Neuron (in vitro differentiated cells): Measurements from ENCODE around the gene PGF.

Experiments used
- H2AFZ ChIP-seq: one replicate; pipeline ENCODE4 v1.6.1; 2013; ENCODE audit warnings: low read depth, mild to moderate bottlenecking, inconsistent platforms, low read length, moderate library complexity
- H3K27me3 ChIP-seq: one replicate; pipeline ENCODE4 v1.6.1; 2013; ENCODE audit warnings: low read length; ENCODE audit not compliant: insufficient read depth
- H3K36me3 ChIP-seq: one replicate; pipeline ENCODE4 v1.6.1; 2013; ENCODE audit warnings: low read length; ENCODE audit not compliant: insufficient read depth
- H3K4me1 ChIP-seq: one replicate; pipeline ENCODE4 v1.6.1; 2013; ENCODE audit warnings: low read length; ENCODE audit not compliant: insufficient read depth
- H3K4me3 ChIP-seq: 2 replicates; pipeline ENCODE4 v1.5.1; 2013; ENCODE audit warnings: mild to moderate bottlenecking, low read length, moderate library complexity
- H3K9me3 ChIP-seq: one replicate; pipeline ENCODE4 v1.6.1; 2013; ENCODE audit warnings: low read length

Gene PGF

DNA sequence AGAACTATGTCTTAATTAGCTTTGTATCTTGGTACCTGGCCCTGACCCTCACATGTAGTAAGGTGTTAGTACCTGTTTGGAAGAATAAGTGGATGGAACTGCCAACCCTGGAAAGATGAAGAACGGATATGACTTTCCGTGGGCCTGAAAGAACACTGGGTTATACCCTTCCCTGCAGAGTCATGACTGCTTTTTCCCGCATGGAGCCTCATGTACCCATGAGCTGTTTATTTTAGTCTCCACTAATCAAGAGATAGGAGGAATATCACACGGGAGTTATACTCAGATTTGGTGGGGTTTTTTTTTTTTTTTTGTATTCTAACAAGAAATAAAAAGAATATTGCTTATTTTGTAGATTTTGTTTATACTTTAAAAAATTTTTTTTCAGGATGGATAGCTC lies 57.8 kb downstream of the PGF start:
- H3K9me3 ChIP-seq, result no peaks in the 10 kb centered on the region
- H3K4me3 ChIP-seq, result no peak overlapping the region
- H3K4me1 ChIP-seq, result no peaks in the 10 kb centered on the region
- no peak overlapping the region for H2AFZ ChIP-seq
- H3K27me3 ChIP-seq, result no peaks in the 10 kb centered on the region
- H3K36me3 ChIP-seq, result peaks cover 98% of the 10 kb centered on the region

DNA sequence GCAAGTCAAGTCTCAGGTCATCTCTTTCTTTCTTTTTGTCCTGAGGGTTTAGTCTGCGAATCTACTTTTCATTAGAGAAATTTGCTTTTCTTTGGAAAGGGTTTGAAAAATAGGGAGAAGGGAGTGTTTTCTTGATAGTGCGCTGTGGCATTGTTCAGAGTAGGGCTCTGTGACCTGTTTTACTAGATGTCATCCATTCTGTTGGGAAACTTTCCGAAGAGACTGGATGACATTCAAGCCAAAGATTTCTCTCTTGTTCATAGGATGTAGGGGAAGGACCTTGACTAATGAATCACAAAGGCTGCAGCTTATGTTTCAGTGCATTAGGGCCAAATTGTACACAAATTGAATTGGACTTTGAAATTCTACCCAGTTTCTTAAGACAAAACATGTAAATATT lies 59.0 kb downstream of the PGF start:
- H3K9me3 ChIP-seq, result no peaks in the 10 kb centered on the region
- no peak overlapping the region for H3K4me3 ChIP-seq
- H3K4me1 ChIP-seq, result no peaks in the 10 kb centered on the region
- no peaks in the 10 kb centered on the region for H3K27me3 ChIP-seq
- no peak overlapping the region for H2AFZ ChIP-seq
- peaks cover 97% of the 10 kb centered on the region for H3K36me3 ChIP-seq

DNA sequence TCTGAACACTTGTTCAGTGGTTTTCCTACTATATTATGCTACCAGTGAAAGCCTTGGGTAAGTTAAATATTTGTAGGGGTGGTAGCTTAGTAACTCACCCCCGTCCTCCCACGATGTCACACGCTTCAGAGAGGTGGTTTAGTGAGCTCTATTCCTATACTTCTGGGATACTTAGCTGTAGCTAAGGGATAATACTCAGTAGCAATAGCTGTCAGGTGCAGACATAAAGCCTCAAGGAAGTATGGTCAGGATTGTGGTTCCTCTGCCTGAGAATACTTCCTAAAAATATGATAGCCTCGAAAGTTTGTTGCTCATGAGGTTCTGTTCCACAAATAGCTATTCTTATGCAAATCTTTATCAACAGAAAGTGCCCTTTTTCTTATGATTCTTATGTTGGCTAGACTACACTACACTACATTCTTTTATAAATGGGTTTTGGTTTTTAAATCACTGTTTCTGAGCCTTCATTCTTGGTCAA lies 61.7 kb downstream of the PGF start:
- H3K9me3 ChIP-seq, result no peaks in the 10 kb centered on the region
- no peak overlapping the region for H3K4me3 ChIP-seq
- no peak overlapping the region for H2AFZ ChIP-seq
- peaks cover 92% of the 10 kb centered on the region for H3K36me3 ChIP-seq
- H3K27me3 ChIP-seq, result no peaks in the 10 kb centered on the region
- H3K4me1 ChIP-seq, result no peaks in the 10 kb centered on the region

DNA sequence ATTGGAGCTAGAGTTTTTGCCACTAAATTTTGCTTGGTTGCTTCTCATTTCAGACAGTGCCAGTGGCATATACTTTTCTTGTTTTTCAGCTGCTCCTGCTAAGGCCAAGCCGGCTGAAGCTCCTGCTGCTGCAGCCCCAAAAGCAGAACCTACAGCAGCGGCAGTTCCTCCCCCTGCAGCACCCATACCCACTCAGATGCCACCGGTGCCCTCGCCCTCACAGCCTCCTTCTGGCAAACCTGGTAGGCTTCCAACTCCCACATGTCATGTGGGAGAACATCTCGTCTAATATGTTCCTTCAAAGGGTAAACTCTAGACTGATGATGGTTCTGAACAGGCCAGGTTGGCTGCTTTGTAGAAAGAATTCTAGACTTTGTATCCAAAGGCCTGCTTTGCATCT lies 62.7 kb downstream of the PGF start:
- Histone ChIP-seq H3K4me3 (no peak overlapping the region), H3K36me3 (peaks cover 84% of the 10 kb centered on the region), H2AFZ (no peak overlapping the region), H3K27me3 (no peaks in the 10 kb centered on the region), H3K9me3 (no peaks in the 10 kb centered on the region), H3K4me1 (no peaks in the 10 kb centered on the region)

DNA sequence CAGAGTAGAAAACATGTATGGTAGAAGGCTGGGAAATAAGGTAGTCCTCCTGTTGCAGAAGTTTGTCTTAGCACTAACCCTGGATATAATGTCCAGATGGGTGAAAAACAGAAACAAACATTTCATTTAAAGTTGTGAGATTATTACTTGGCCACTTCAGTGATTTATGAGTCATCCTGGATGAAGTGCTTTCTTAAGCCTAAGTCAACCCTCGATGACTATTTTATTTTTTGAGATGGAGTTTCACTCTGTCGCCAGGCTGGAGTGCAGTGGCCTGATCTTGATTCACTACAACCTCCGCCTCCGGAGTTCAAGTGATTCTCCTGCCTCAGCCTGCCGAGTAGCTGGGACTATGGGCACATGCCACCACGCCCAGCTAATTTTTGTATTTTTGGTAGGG lies 63.5 kb downstream of the PGF start:
- Histone ChIP-seq H3K36me3 (peaks cover 81% of the 10 kb centered on the region), H2AFZ (no peak overlapping the region), H3K9me3 (no peaks in the 10 kb centered on the region), H3K27me3 (no peaks in the 10 kb centered on the region), H3K4me3 (no peak overlapping the region), H3K4me1 (no peaks in the 10 kb centered on the region)
